ENCODE data around the gene SLC66A1. TPM values are rescaled to one million over a fixed set of nuclear protein-coding genes. Genes with fewer than 3 reads are reported as not detected.
A peak's percentile ranks its signal among the peaks of the same experiment; 100 is the strongest.

SLC66A1 gene
- total and polyA plus RNA-seq, 9 of the 15 experiments (the other 6 are each of a cell fraction or from before 2014, with no cell fraction given), result 1.2 to 40.8 (median 18.6) TPM

DNA sequence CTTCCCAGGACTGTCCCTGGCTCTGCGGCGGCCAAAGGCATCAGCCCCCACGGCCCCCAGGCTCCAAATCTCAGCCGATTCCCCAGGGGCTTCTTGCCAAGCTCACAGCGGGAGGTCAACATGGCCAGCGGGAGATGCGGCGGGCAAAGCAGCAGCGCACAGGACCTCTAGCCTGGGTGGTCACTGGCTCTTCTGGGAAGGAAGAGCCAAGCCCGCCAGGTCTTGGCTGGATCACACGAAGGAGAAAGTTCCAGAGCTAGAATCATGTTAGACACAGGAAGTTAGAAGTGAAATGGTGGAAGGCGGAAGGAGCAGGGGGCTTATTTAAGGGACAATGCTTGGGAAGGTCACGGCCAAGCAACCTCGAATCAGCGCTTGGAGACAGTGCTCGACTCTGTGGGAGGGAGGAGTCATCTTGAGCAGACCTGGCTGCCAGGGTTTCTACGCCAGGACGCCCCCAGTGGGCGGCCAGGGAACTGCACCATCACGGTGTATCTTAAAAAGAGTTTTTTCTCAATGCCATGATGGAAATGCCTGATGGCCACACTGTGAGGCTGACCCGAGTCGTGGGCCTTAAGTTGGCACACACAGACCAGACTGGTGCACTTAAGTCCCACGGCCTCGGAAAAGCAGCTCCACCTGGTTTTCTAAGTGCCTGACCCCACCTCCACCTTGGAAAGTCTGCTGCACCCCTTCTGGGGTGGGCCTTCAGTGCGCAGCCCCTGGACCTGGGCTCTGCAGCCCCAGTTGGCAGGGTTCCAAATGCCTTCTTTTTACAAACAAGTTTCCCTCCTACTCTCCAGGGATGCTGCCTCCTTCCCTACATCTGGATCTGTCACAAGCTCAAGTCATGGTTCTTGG is 29.3 kb downstream of the SLC66A1 start (continued):
- TF ChIP-seq ARID4B (CRISPR knock-in tag; IDR thresholded peaks at IDR 0.05) (0 out of 2 replicates have a peak, but pooled peaks have one; percentile 53), E2F1 (CRISPR knock-in tag; IDR thresholded peaks at IDR 0.05) (no peak), RBM22 (IDR thresholded peaks at IDR 0.05; ENCODE audit: low read depth, low read length, poor library complexity, severe bottlenecking) (no peak), PTRF (tag; IDR thresholded peaks at IDR 0.05) (no peak), REST (IDR thresholded peaks at IDR 0.05; ENCODE audit: borderline replicate concordance) (peak; percentile 33; the same call in 1 of the 2 replicates), REST (CRISPR knock-in tag; IDR thresholded peaks at IDR 0.05; ENCODE audit: low read depth) (peak; percentile 26; the same call in 1 of the 2 replicates), TARDBP (IDR thresholded peaks at IDR 0.05) (no peak)
- TF ChIP-seq, protein P1, sequence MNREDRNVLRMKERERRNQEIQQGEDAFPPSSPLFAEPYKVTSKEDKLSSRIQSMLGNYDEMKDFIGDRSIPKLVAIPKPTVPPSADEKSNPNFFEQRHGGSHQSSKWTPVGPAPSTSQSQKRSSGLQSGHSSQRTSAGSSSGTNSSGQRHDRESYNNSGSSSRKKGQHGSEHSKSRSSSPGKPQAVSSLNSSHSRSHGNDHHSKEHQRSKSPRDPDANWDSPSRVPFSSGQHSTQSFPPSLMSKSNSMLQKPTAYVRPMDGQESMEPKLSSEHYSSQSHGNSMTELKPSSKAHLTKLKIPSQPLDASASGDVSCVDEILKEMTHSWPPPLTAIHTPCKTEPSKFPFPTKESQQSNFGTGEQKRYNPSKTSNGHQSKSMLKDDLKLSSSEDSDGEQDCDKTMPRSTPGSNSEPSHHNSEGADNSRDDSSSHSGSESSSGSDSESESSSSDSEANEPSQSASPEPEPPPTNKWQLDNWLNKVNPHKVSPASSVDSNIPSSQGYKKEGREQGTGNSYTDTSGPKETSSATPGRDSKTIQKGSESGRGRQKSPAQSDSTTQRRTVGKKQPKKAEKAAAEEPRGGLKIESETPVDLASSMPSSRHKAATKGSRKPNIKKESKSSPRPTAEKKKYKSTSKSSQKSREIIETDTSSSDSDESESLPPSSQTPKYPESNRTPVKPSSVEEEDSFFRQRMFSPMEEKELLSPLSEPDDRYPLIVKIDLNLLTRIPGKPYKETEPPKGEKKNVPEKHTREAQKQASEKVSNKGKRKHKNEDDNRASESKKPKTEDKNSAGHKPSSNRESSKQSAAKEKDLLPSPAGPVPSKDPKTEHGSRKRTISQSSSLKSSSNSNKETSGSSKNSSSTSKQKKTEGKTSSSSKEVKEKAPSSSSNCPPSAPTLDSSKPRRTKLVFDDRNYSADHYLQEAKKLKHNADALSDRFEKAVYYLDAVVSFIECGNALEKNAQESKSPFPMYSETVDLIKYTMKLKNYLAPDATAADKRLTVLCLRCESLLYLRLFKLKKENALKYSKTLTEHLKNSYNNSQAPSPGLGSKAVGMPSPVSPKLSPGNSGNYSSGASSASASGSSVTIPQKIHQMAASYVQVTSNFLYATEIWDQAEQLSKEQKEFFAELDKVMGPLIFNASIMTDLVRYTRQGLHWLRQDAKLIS (CRISPR knock-in tag; IDR thresholded peaks at IDR 0.05), result no peak

Measured in K562 (cell line).